ENCODE results near the gene FBXO10.

FBXO10 gene

GRCh38 chr9:37563806-37564513, 12.2 kb downstream of the FBXO10 start:
- H3K4me3 ChIP-seq (ENCODE audit: low read length), result no peak overlapping the region
- TF ChIP-seq CTCF (conservative IDR thresholded peaks at IDR 0.05; ENCODE audit: low read depth, low read length), result no peak
- DNase-seq (ENCODE audit: low read depth), result no peak

- DNase-seq (ENCODE audit: low read depth), result no peak
- no peak overlapping the region for H3K4me3 ChIP-seq (ENCODE audit: low read length)
- TF ChIP-seq CTCF (conservative IDR thresholded peaks at IDR 0.05; ENCODE audit: low read depth, low read length), result no peak
Measured at GRCh38 chr9:37562826-37563225, 13.4 kb downstream of the FBXO10 start.

DNA sequence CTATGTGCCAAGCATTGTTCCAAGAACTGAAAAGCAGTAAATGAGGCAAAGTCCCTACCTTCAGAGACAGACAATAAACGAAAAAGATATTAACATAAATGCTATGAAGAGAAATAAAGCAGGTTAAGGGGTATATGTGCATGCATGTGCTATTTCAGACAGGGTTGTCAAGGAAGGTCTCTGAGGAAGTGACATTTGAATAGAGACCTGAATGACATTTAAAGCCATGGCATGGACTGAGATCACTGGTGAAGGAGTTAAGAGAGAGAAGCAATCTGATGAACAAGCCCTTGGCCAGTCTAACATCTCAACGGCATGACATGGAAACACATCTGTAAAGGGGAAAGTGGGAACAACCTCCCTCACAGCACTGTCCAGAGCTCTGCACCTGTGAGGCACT, 14.5 kb downstream of the FBXO10 start:
- no peak for DNase-seq (ENCODE audit: low read depth)
- TF ChIP-seq CTCF (conservative IDR thresholded peaks at IDR 0.05; ENCODE audit: low read depth, low read length), result no peak
- H3K4me3 ChIP-seq (ENCODE audit: low read length), result no peak overlapping the region

GRCh38 chr9:37559855-37560592, 16.2 kb downstream of the FBXO10 start:
- no peak for DNase-seq (ENCODE audit: low read depth)
- TF ChIP-seq CTCF (conservative IDR thresholded peaks at IDR 0.05; ENCODE audit: low read depth, low read length), result no peak
- no peak overlapping the region for H3K4me3 ChIP-seq (ENCODE audit: low read length)

- no peak for TF ChIP-seq CTCF (conservative IDR thresholded peaks at IDR 0.05; ENCODE audit: low read depth, low read length)
- H3K4me3 ChIP-seq (ENCODE audit: low read length), result no peak overlapping the region
- DNase-seq (ENCODE audit: low read depth), result no peak
Measured at GRCh38 chr9:37559125-37559524, 17.1 kb downstream of the FBXO10 start.

DNA sequence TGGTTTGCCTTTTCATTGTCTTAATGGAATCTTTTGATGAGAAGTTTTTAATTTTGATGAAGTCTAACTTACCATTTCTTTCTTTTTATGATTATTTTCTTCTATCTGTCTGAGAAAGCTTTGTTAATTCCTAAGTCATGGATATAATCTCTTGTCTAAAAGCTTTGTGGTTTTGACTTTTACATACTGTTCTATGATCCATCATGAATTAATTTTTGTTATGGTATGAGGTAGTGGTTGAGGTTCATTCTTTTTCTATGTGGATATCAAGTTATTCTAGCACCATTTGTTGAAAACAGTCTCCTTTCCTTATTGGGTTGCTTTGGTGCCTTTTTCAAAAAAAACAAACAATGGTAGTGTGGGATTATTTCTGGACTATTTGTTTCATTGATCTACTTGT, 20.4 kb downstream of the FBXO10 start:
- H3K4me3 ChIP-seq (ENCODE audit: low read length), result no peak overlapping the region
- no peak for TF ChIP-seq CTCF (conservative IDR thresholded peaks at IDR 0.05; ENCODE audit: low read depth, low read length)
- DNase-seq (ENCODE audit: low read depth), result no peak

DNA sequence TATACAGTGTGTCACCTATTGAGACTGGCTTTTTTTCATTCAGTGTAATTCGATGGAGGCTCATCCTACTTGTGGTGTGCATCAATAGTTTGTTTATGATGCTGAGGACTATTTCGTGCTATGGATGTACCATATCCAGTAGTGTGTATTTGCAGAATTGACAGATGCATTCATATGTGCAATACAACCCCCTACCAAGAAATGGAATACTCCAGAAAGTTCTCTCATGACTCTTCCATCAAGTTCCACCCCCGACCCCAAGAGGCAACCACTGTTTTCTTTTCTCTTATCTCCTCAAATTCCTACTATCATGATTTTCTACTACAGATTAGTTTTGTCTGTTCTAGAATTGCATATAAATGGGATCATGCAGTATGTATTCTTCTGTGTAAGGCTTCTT, 21.9 kb downstream of the FBXO10 start:
- no peak for DNase-seq (ENCODE audit: low read depth)
- H3K4me3 ChIP-seq (ENCODE audit: low read length), result no peak overlapping the region
- no peak for TF ChIP-seq CTCF (conservative IDR thresholded peaks at IDR 0.05; ENCODE audit: low read depth, low read length)

Data from retinal pigment epithelial cell (primary cell).